HG03175 (cell line): Measurements from ENCODE around the gene OPN1SW.

Source experiments
- ATAC-seq: cut with Tn5 transposase; IDR thresholded peaks from one replicate; pipeline ENCODE4 v1.9.1; 2021; ENCODE audit warnings: mild to moderate bottlenecking, moderate library complexity; ENCODE audit not compliant: unreplicated experiment

Gene OPN1SW

GRCh38 chr7:128794020-128794419, 18.4 kb upstream of the OPN1SW start:
- ATAC-seq = no peak

- no peak for ATAC-seq
These were observed 17.6 kb upstream of the OPN1SW start for GRCh38 chr7:128793181-128793547.

GRCh38 chr7:128792471-128793180, 17.0 kb upstream of the OPN1SW start:
- no peak for ATAC-seq

- no peak for ATAC-seq
These were observed 16.4 kb upstream of the OPN1SW start for GRCh38 chr7:128791972-128792327.

- ATAC-seq = peak; percentile 78
These were observed 15.8 kb upstream of the OPN1SW start, which contains the start of gene CCDC136 for GRCh38 chr7:128791121-128791971. CCDC136 (plus strand) TSS chr7:128791968; CDS start chr7:128792412, 444 bp downstream.

- no peak for ATAC-seq
These were observed 14.9 kb upstream of the OPN1SW start for GRCh38 chr7:128790315-128791041.

GRCh38 chr7:128788446-128789412, 13.1 kb upstream of the OPN1SW start:
- ATAC-seq = no peak

GRCh38 chr7:128785738-128786137, 10.1 kb upstream of the OPN1SW start:
- ATAC-seq = no peak

GRCh38 chr7:128783143-128783861, 7.7 kb upstream of the OPN1SW start:
- ATAC-seq = no peak

- ATAC-seq = no peak
These were observed 6.3 kb upstream of the OPN1SW start for GRCh38 chr7:128781851-128782250.

- ATAC-seq = no peak
These were observed 5.5 kb upstream of the OPN1SW start for GRCh38 chr7:128781126-128781525.

- no peak for ATAC-seq
These were observed 3.4 kb upstream of the OPN1SW start for GRCh38 chr7:128778946-128779345.

GRCh38 chr7:128777156-128778123, 1.8 kb upstream of the OPN1SW start:
- no peak for ATAC-seq

- ATAC-seq = no peak
These were observed 673 bp downstream of the OPN1SW start for GRCh38 chr7:128774921-128775320.

- no peak for ATAC-seq
These were observed 1.4 kb downstream of the OPN1SW start for GRCh38 chr7:128774029-128774689.

GRCh38 chr7:128773604-128774003, 2.0 kb downstream of the OPN1SW start:
- no peak for ATAC-seq

GRCh38 chr7:128770233-128770632, 5.4 kb downstream of the OPN1SW start:
- ATAC-seq = no peak

- ATAC-seq = no peak
These were observed 8.0 kb downstream of the OPN1SW start for GRCh38 chr7:128767475-128768110.
